ENCODE data around the gene VARS2. TPM values are rescaled to one million over a fixed set of nuclear protein-coding genes. Genes with fewer than 3 reads are reported as not detected.
A peak's percentile ranks its signal among the peaks of the same experiment; 100 is the strongest.
"Not testable (repeated sequence)": the region's sequence is repeated elsewhere in the genome, so short reads cannot be mapped to it uniquely, and the experiment has no call there.

The VARS2 gene
- total RNA-seq, 2 experiments from 2014 or later, result 38.0 to 43.1 TPM

DNA sequence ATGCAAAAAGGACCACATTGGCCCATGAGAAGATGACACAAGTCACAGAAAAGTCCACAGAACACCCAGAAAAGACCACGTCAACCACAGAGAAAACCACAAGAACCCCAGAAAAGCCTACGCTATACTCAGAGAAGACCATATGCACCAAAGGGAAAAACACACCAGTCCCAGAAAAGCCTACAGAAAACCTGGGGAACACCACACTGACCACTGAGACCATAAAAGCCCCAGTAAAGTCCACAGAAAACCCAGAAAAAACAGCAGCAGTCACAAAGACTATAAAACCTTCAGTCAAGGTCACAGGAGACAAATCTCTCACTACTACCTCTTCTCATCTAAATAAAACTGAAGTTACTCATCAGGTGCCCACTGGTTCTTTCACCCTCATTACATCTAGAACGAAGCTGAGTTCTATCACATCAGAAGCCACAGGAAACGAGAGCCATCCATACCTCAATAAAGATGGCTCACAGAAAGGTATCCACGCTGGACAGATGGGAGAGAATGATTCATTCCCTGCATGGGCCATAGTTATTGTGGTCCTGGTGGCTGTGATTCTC is 38.0 kb downstream of the VARS2 start:
- Mint-ChIP-seq H3K27me3 (peaks cover 56% of the 10 kb centered on the region), H3K36me3 (no peaks in the 10 kb centered on the region), H3K27ac (no peak overlapping the region), H3K9me3 (no peaks in the 10 kb centered on the region), H3K4me1 (peaks cover 11% of the 10 kb centered on the region), H3K4me3 (no peak overlapping the region)
- ATAC-seq (ENCODE audit: low read depth), result no peak
- DNase-seq, result no peak
- POLR2A ChIA-PET, result no interaction called here

DNA sequence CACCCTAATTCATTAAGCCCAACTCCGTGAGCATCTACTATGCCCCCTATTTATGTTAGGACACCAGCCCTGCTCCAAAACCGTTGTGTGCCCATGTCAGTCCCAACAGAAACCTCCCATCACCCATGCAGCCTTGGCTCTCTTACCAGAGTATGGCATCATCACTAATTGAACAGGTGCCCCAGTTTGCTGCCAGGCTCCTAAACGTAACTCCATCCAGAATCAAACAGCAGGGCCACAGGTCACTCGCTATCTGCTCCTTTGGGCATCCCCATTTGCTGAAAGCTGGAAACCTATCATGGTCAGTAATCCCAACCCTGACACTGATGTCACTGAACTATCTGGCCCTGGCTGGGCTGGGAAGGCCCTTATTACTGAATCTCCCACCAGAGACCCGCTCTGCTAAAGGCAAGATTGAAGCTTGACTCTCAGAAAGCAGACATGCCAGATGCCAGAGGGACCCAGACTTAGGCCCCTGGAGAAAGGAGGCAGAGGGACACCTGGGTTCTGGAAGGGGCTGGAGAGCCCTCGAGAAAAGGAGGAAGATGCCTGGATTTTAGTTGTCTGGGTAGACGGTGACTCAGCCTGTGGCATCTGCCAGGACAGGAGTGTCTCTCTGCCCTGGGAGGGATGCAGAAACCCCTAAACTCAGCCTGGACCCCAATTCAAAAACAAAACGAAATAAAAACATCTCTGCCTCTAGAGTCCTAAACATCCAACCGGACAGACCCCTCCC is 40.8 kb downstream of the VARS2 start:
- POLR2A ChIA-PET, result interaction anchor here (0.7 to 2.4 kb wide), 5 partner anchors 10 to 357 kb away, joined by 3 to 6 read pairs (median 3); partner anchors contain the start of genes SFTA2 and VARS2
- no peaks in the 10 kb centered on the region for H3K36me3 Mint-ChIP-seq
- no peaks in the 10 kb centered on the region for H3K9me3 Mint-ChIP-seq
- peaks cover 66% of the 10 kb centered on the region for H3K27me3 Mint-ChIP-seq
- peaks cover 11% of the 10 kb centered on the region for H3K4me1 Mint-ChIP-seq
- ATAC-seq (ENCODE audit: low read depth) (no peak), DNase-seq (no peak)
- H3K27ac Mint-ChIP-seq, result peak overlapping the region; percentile 11
- peak overlapping the region; percentile 77 for H3K4me3 Mint-ChIP-seq

DNA sequence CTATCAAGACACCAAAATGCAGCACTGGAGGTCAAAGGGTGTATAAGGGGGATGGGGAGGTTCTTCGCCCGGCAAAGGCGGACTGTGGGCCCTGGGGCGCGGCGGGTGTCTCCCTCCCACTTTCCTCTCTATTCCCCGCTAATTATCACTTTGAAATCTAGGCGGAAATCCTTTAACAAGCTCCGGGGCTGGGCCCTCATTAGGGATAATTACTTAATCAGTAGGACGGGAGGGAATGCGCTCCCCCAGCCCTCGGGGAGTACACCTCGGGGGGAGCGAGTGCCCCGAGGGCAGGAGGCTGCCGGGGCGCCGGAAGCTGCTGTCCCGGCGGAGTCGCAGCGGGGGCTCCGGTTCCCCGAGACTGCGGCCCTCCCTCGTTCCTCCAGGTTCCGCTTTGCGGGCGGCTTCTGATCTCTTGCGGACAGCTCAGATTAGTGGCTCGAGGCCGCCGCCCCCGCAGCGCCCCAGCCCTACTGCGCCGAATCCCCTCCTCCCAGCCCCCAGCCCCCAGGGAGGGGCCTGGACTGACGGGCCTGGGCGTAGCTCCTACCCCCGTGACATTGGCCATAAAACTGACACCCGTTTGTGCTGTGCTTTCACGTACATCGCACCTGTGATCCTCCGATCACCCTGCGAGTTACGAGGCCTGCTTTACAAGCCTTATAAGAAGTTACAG is 41.5 kb downstream of the VARS2 start:
- peak overlapping the region; percentile 28 for H3K27ac Mint-ChIP-seq
- peak; percentile 91 for ATAC-seq (ENCODE audit: low read depth)
- POLR2A ChIA-PET, result interaction anchor here (0.7 to 2.4 kb wide), 6 partner anchors 9 to 358 kb away, joined by 3 to 7 read pairs (median 4); partner anchors contain the start of genes DDR1, SFTA2 and VARS2

DNA sequence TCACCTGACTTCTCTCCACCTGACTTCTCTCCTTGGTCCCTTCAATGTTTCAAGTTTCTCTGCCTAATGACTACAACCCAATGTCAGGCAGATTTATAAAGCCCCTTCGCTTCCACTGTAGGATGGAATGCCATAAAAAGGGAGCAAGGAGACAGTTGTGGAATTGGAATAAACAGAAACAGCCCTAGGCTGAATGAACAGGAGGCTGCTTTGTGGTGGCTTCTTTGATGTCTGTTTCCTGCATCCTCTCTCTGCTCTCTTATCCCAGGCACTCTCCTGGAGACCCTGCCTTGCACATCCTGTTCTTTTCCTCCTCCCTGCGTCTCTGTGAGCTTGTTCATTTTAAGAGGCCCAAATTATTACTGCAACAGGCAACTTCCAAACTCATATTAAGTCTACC is 43.7 kb downstream of the VARS2 start:
- Mint-ChIP-seq H3K4me1 (peaks cover 4% of the 10 kb centered on the region), H3K27ac (no peak overlapping the region), H3K36me3 (no peaks in the 10 kb centered on the region), H3K9me3 (no peaks in the 10 kb centered on the region), H3K4me3 (no peak overlapping the region), H3K27me3 (peaks cover 51% of the 10 kb centered on the region)
- ATAC-seq (ENCODE audit: low read depth) (no peak), DNase-seq (no peak)
- POLR2A ChIA-PET, result no interaction called here

More for the DNA sequence above, 41.5 kb downstream of the VARS2 start:
- Mint-ChIP-seq H3K9me3 (no peaks in the 10 kb centered on the region), H3K4me1 (peaks cover 11% of the 10 kb centered on the region), H3K27me3 (peaks cover 63% of the 10 kb centered on the region), H3K36me3 (no peaks in the 10 kb centered on the region), H3K4me3 (peak overlapping the region; percentile 77)
- DNase-seq, result peak; percentile 80

DNA sequence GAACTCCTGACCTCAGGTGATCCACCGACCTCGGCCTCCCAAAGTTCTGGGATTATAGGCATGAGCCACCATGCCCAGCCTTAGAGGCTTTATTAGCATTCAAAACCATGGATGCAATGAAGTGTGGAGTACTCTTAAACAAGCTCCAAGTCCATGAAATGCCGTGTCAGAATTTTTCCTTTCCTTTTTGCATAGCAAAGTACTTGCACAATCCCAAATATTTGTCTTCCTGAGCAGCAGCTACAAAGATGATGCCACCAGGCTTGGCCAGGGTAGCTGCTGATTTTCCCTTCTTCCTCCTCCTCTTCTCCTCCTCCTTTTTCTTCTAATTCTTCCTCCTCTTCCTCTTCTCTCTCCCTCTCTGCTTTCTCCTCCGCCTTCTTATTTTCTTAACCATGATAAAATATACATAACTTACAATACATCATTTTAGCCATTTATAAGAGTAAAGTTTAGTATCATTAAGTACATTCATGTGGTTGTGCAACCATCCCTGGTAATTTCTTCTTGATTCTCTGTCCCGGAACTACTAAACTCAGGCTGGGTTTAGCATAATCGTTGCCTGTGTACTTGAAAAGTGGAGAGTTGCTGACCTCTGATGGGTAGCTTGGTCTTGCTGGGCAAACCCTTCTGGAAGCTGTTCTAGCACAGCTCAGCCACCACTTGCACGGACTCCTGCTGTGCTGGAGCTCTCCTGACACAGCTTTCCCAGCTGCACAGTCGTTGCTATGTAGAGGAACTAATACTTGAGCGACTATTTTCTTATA is 47.1 kb downstream of the VARS2 start:
- ATAC-seq (ENCODE audit: low read depth) (no peak), DNase-seq (no peak)
- Mint-ChIP-seq H3K27me3 (peaks cover 58% of the 10 kb centered on the region), H3K4me1 (peaks cover 26% of the 10 kb centered on the region), H3K4me3 (no peak overlapping the region), H3K27ac (no peak overlapping the region), H3K9me3 (no peaks in the 10 kb centered on the region), H3K36me3 (no peaks in the 10 kb centered on the region)
- POLR2A ChIA-PET, result no interaction called here

DNA sequence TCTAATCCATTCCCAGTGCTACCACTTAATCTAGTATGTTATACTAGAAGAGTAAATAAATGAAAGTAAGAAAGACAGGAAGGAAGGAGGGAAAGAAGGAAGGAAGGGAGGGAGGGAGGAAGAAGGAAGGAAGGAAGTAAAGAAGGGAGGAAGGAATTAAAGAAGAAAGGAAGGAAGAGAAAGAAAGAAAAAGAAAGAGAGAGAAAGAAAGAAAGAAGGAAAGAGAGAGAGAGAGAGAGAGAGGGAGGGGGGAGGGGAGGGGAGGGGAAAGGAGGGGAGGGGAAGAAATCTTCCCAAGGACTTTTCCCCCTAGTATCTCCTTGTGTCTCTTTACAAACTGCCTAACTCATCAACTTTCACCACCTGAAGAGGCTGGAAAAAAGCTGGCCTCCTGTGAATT is 48.7 kb downstream of the VARS2 start:
- Mint-ChIP-seq H3K36me3 (no peaks in the 10 kb centered on the region), H3K9me3 (no peaks in the 10 kb centered on the region), H3K4me1 (peaks cover 27% of the 10 kb centered on the region), H3K27me3 (peaks cover 58% of the 10 kb centered on the region), H3K4me3 (no peak overlapping the region), H3K27ac (no peak overlapping the region)
- POLR2A ChIA-PET, result no interaction called here
- no peak for DNase-seq
- no peak for ATAC-seq (ENCODE audit: low read depth)

DNA sequence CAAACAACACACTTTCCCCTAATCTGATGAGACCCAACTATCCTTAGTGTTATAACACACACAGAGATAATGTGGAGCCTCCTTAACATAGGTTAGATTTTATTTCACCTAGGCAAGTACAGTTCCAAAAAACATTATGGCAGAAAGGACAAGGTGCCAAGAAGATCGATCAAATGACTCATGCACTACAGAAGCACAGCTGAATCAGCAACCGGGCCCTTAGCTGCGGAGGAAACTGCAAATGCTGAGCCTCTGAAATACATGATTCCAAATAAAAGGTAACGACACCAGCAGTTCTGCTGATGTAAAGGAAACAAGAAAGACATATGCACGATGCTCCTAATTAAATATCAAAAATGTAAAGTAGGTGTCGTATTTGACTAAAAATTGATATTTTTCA is 49.6 kb downstream of the VARS2 start:
- no peak overlapping the region for H3K4me3 Mint-ChIP-seq
- no peaks in the 10 kb centered on the region for H3K9me3 Mint-ChIP-seq
- no peak for DNase-seq
- no peaks in the 10 kb centered on the region for H3K36me3 Mint-ChIP-seq
- peaks cover 51% of the 10 kb centered on the region for H3K27me3 Mint-ChIP-seq
- no peak overlapping the region for H3K27ac Mint-ChIP-seq
- no peak for ATAC-seq (ENCODE audit: low read depth)
- peaks cover 27% of the 10 kb centered on the region for H3K4me1 Mint-ChIP-seq
- POLR2A ChIA-PET, result no interaction called here

DNA sequence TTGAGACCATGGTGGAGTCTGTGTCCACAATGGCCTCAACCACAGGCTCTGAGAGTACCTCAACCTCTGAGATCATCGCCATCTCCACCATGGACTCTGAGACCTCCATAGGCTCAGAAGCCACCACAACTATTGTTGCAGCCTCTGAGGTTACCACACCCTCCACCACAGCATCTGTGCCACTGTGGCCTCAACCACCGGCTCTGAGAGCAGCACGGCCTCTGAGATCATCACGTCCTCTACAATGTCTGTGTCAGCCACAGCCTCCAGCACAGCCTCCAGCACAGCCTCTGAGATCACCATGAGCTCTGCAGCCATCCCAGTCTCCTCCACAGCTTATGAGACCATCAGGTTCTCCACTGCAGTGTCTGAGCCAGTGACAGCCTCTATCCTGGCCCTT is 50.0 kb downstream of the VARS2 start:
- POLR2A ChIA-PET, result interaction anchor here (1.8 kb wide), 1 partner anchor 9 kb away, joined by 5 read pairs; no protein-coding TSS in a partner anchor
- peaks cover 27% of the 10 kb centered on the region for H3K4me1 Mint-ChIP-seq
- peak; percentile 64 for ATAC-seq (ENCODE audit: low read depth)
- no peaks in the 10 kb centered on the region for H3K9me3 Mint-ChIP-seq
- peak; percentile 45 for DNase-seq
- no peaks in the 10 kb centered on the region for H3K36me3 Mint-ChIP-seq
- peaks cover 50% of the 10 kb centered on the region for H3K27me3 Mint-ChIP-seq
- H3K27ac Mint-ChIP-seq, result no peak overlapping the region
- peak overlapping the region; percentile 20 for H3K4me3 Mint-ChIP-seq

DNA sequence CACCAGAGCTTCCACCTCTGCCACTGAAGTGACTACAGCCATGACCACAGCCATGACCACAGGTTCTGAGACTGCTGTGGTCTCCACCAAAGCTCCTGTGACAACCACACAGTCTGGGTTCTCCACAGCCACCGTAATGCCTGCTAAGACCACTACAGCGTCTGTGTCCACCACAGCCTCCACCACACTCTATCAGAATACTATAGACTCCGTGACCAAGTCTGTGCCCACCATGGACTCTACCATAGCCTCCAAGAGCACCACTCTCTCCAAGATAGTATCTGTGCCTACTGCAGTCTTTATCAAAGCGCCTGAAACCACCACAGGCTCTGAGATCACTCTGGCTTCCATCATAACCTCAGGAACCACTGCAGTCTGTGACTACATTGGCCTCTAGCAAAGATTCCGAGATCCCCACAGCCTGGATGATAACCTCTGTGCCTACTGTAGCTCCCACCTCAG is 51.1 kb downstream of the VARS2 start:
- ATAC-seq (ENCODE audit: low read depth), result peak; percentile 35
- Mint-ChIP-seq H3K9me3 (no peaks in the 10 kb centered on the region), H3K36me3 (no peaks in the 10 kb centered on the region), H3K4me1 (peaks cover 27% of the 10 kb centered on the region), H3K4me3 (no peak overlapping the region), H3K27ac (peak overlapping the region; percentile 44), H3K27me3 (peaks cover 41% of the 10 kb centered on the region)
- DNase-seq, result no peak
- POLR2A ChIA-PET, result interaction anchor here (1.8 kb wide), 1 partner anchor 10 kb away, joined by 5 read pairs; no protein-coding TSS in a partner anchor

DNA sequence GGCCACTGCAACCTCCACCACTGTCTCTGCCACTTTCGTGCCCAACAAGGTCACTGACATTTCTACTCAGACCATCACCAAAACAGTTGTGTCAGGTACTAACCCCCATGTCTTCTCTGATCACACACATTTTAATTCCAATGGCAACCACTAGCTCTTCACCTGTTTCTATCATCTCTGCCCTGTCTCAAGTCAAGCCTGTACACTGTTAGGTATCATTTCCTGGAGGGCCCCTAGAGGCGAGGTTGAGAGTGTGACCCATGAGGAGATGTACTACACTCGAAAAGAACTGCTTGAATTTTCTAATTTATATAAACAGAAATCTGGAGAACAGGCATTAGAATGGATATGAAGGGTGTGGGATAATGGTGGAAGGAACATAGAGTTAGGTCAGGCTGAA is 52.1 kb downstream of the VARS2 start:
- Mint-ChIP-seq H3K4me3 (no peak overlapping the region), H3K36me3 (no peaks in the 10 kb centered on the region), H3K27ac (no peak overlapping the region), H3K9me3 (no peaks in the 10 kb centered on the region), H3K27me3 (peaks cover 43% of the 10 kb centered on the region), H3K4me1 (peaks cover 27% of the 10 kb centered on the region)
- ATAC-seq (ENCODE audit: low read depth), result peak; percentile 60
- no peak for DNase-seq
- POLR2A ChIA-PET, result no interaction called here

DNA sequence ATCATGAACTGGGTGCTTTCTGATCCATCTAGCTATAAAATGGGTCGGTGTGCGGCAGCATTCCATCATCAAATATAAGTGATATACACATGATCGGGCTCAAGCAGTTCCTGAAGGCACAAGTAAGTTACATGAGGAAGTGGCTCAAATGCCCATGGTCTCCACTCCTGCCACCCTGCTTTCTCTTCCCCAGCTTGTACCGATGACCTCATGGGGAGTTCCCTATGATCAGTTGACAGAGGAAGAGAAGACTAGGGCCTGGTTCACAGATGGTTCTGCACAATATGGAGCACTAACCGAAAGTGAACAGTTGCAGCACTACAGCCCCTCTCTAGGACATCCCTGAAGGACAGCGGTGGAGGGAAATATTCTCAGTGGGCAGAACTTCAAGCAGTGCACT is 55.1 kb downstream of the VARS2 start:
- H3K27ac Mint-ChIP-seq; ATAC-seq (ENCODE audit: low read depth); POLR2A ChIA-PET; DNase-seq; H3K36me3 Mint-ChIP-seq; H3K4me3 Mint-ChIP-seq; H3K9me3 Mint-ChIP-seq: not testable (repeated sequence)
- Mint-ChIP-seq H3K27me3 (peaks cover 41% of the 10 kb centered on the region), H3K4me1 (peaks cover 20% of the 10 kb centered on the region)

DNA sequence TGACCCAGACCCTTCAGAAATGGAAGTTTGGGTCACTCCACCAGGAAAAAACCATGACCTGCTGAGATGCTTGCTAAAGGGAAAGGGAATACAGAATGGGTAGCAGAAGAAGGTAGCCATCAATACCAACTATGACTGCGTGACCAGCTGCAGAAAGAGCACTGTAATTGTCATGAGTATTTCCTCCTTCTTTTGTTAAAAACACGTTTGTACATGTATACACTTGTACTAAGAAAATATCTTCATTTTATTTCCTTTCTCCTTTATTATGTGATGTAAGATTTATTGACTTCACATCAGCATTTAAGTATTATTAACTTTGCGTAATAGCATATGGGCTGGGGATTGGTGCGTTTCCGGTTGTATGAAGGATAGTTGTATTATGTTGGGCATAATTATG is 56.9 kb downstream of the VARS2 start:
- no peak overlapping the region for H3K4me3 Mint-ChIP-seq
- no peak overlapping the region for H3K27ac Mint-ChIP-seq

DNA sequence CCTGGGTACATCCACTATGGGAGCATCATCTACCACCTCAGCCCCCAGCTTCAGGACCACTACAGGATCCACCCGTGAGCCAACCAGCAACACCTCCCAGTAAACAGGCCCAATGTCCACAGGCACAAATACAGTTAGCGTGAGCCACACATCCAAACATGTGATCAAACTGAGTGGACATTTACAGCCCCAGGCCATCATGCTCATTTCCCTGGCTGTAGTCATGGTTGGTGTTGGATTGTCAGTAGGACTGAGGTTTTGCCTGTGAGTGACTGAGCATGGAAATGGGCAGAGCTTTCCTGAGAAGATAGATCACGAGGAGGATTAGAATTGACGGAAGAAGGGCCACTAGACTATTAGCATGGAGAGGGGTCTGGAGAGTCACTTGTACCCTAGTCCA is 58.8 kb downstream of the VARS2 start:
- no peaks in the 10 kb centered on the region for H3K36me3 Mint-ChIP-seq
- POLR2A ChIA-PET, result no interaction called here
- no peaks in the 10 kb centered on the region for H3K9me3 Mint-ChIP-seq
- H3K27me3 Mint-ChIP-seq, result peaks cover 35% of the 10 kb centered on the region
- ATAC-seq (ENCODE audit: low read depth), result no peak
- no peak overlapping the region for H3K4me3 Mint-ChIP-seq
- no peak for DNase-seq
- no peak overlapping the region for H3K27ac Mint-ChIP-seq
- H3K4me1 Mint-ChIP-seq, result no peaks in the 10 kb centered on the region

More for the DNA sequence above, 56.9 kb downstream of the VARS2 start:
- peaks cover 38% of the 10 kb centered on the region for H3K27me3 Mint-ChIP-seq
- peaks cover 4% of the 10 kb centered on the region for H3K4me1 Mint-ChIP-seq
- H3K9me3 Mint-ChIP-seq, result no peaks in the 10 kb centered on the region
- no peak for ATAC-seq (ENCODE audit: low read depth)
- H3K36me3 Mint-ChIP-seq, result no peaks in the 10 kb centered on the region
- DNase-seq, result no peak
- POLR2A ChIA-PET, result no interaction called here

Measured in activated naive CD8-positive, alpha-beta T cell treated with anti-CD3 and anti-CD28 coated beads, Interleukin-2, amount 10 ng/mL, durations not matched to agents 7 days and 5 days (primary cell).